Fibroblast of skin of scalp (primary cell): ENCODE data around the gene SLC38A1.
"Not testable (repeated sequence)": the region's sequence is repeated elsewhere in the genome, so short reads cannot be mapped to it uniquely, and the experiment has no call there.

ENCODE experiments used
- DNase-seq: peaks from one replicate; pipeline ENCODE4 v3.0.0-alpha.2; 2013

Gene SLC38A1

GRCh38 chr12:46206471-46206870, 62.4 kb downstream of the SLC38A1 start:
- DNase-seq = no peak

- no peak for DNase-seq
Observed at GRCh38 chr12:46205294-46205693, 63.5 kb downstream of the SLC38A1 start.

GRCh38 chr12:46201284-46201789, 67.5 kb downstream of the SLC38A1 start:
- no peak for DNase-seq

GRCh38 chr12:46200551-46200950, 68.3 kb downstream of the SLC38A1 start:
- no peak for DNase-seq

- no peak for DNase-seq
Observed at GRCh38 chr12:46198913-46199312, 69.9 kb downstream of the SLC38A1 start.

- no peak for DNase-seq
Observed at GRCh38 chr12:46197883-46198282, 71.0 kb downstream of the SLC38A1 start.

GRCh38 chr12:46190533-46190932, 78.3 kb downstream of the SLC38A1 start:
- not testable (repeated sequence) for DNase-seq

- DNase-seq = no peak
Observed at GRCh38 chr12:46188170-46188569, 80.7 kb downstream of the SLC38A1 start.

- peak; percentile 67 for DNase-seq
Observed at GRCh38 chr12:46187023-46187422, 81.8 kb downstream of the SLC38A1 start.

GRCh38 chr12:46186088-46186487, 82.8 kb downstream of the SLC38A1 start:
- DNase-seq = no peak

- DNase-seq = no peak
Observed at GRCh38 chr12:46185686-46186085, 83.2 kb downstream of the SLC38A1 start.

- DNase-seq = no peak
Observed at GRCh38 chr12:46184798-46185595, 83.8 kb downstream of the SLC38A1 start.

- no peak for DNase-seq
Observed at GRCh38 chr12:46183112-46183511, 85.7 kb downstream of the SLC38A1 start.

- DNase-seq = no peak
Observed at GRCh38 chr12:46181465-46181864, 87.4 kb downstream of the SLC38A1 start.

- DNase-seq = no peak
Observed at GRCh38 chr12:46179693-46180452, 89.0 kb downstream of the SLC38A1 start.

- DNase-seq = no peak
Observed at GRCh38 chr12:46177837-46178608, 90.8 kb downstream of the SLC38A1 start.

GRCh38 chr12:46177025-46177424, 91.8 kb downstream of the SLC38A1 start:
- no peak for DNase-seq

- no peak for DNase-seq
Observed at GRCh38 chr12:46174919-46175318, 93.9 kb downstream of the SLC38A1 start.

- no peak for DNase-seq
Observed at GRCh38 chr12:46174061-46174662, 94.7 kb downstream of the SLC38A1 start.

- no peak for DNase-seq
Observed at GRCh38 chr12:46168426-46168825, 100.4 kb downstream of the SLC38A1 start.

GRCh38 chr12:46167412-46167811, 101.4 kb downstream of the SLC38A1 start:
- DNase-seq = no peak

GRCh38 chr12:46165191-46165590, 103.7 kb downstream of the SLC38A1 start:
- DNase-seq = no peak
